NCI-H1048 (cell line): ENCODE data around the gene MRRF.

ENCODE experiments used
- DNase-seq: peaks from one replicate; lab custom pipeline; 2025; lab: John Stamatoyannopoulos, UW

The MRRF gene, protein sequence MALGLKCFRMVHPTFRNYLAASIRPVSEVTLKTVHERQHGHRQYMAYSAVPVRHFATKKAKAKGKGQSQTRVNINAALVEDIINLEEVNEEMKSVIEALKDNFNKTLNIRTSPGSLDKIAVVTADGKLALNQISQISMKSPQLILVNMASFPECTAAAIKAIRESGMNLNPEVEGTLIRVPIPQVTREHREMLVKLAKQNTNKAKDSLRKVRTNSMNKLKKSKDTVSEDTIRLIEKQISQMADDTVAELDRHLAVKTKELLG

DNA sequence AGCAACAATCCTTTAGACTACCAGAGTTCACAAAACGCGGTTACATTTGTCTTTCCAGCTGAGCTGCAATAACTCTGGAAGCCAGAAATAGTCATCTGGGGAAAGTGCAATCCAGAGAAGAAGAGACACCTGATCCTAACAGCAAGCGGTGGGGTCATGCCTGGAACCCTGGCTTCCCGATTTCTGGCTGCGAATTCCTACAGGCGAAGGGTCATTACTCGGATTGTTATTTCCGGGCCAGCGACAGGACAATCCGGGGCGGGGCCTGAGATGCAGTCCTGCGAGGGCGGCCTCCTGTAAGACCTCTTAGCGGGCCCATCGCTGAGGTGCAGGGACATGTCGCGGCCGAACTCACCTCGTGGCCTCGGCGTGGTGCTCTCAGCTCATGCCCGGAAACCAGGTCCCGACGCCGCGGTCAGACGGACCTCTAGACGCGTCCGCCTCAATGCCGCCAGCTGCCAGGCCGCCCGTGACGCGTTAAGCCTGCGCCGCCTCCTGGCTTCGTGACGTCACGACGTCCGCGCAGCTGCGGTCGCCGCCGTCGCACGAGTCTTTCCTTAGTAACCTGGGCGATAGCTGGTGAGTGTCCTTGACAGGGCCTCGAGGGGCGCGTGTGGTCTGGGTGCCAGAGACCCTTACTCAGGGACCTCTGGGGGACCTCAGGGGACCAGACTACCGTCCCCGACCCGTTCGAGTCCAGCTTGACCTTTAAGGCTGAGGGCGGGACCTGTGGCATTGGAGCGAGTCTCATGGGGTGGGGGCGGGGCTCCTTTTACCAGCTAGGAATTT is at the start of gene MRRF, which contains the start of gene RBM18:
TSS of gene MRRF (plus strand) at position 523 of the 789 bp plus-strand sequence. CDS start 6,010 bp downstream, outside the sequence.
TSS of gene RBM18 (minus strand) at position 481 of the 789 bp plus-strand sequence. CDS start 3,348 bp downstream, outside the sequence.
- peak; percentile 48 for DNase-seq

DNA sequence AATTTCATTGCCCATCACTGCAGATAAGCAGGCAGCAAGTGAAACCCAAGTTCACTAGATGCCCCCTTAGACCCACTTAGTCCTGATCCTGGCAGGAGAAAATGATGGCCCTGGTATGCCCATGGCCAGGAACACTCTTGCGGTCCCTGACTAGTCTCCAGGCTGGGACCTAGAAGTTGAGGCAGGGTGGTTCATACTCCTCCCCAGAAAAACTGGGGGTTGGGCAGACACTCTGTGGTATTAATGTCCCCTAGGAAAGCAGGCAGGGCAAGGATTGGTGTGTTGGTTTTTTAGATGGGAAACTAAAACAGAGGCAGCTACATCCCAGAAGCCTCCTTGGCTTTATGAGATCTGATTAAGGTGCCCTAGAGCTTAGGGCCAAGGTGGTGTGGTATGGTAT is 49.0 kb upstream of the MRRF start:
- no peak for DNase-seq

DNA sequence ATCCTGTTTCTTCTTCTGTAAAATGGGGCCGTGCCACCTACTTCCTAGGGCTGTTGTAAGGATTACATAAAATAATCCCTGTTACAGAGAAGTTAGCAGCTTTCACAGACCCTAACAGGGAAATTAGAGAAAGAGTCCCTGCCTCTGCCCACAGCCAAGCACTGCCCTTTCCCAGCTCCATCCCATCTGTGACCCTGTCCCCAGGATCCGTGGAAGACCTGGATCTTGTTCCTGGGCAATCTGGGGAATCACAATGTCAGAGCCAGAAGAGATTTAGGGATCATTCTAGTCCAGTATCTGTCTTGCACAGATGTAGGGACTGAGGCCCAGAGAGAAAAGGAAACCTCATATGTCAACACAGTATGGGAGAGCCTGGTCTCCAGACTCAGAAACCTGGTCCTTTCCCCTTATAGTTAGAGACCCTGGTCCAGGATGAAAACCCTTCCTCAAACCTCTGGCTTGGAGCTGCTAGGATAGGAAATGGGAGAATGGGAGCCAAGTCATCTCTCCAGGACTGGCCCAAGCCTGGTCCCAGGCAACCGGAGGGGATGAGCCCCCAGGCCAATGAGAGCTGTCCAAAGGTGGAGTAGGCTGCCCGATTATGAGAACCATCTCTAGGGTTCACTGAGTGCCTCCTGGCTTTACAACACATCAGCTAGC is 48.4 kb upstream of the MRRF start:
- no peak for DNase-seq

DNA sequence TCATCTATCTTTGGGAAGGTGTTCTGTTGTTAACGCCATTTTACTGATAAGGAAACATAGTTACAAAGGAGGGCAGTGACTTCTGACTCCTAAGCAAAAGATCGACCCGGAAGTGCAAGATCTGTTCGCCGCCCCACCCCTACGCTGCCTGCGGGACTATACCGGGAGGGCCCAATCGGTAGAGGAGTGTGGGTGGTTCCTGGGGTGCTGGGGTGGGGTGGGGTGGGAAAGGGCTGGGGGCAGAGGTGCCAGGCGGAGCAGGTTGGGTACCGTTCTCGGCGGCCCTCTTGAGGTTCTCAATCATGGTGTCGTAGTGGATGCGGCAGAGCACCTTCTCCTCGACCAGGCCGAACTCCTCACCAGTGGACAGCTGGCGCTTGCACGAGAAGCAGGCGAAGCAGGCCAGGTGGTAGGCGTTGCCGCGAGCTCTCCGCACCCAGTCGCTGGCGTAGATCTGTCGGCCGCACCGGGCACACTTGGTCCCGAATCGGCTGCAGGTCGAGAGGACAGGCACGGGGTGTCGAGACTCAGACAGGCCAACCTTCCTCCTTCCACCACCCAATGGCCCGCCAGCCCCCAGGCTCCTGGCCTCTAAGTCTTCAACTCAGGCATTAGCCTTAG is 47.8 kb upstream of the MRRF start:
- no peak for DNase-seq

DNA sequence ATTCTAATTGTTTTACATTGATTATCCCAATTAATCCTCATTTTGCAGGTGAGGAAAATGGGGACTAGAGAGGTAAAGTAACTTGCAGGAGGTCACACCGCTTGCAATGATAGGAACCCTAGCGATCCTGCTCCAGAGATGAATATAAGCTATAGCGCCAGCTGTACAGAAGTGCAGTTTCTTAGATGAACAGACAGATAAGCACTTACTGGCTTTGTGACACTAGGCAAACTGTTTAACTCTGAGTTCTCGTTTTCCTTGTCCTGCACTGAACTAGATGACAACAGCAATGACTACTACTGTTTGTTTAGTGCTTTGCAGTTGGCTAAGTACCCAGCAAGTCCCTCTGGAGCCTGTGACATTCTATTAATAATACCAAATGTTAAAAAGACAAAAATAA is 47.0 kb upstream of the MRRF start:
- DNase-seq: no peak

DNA sequence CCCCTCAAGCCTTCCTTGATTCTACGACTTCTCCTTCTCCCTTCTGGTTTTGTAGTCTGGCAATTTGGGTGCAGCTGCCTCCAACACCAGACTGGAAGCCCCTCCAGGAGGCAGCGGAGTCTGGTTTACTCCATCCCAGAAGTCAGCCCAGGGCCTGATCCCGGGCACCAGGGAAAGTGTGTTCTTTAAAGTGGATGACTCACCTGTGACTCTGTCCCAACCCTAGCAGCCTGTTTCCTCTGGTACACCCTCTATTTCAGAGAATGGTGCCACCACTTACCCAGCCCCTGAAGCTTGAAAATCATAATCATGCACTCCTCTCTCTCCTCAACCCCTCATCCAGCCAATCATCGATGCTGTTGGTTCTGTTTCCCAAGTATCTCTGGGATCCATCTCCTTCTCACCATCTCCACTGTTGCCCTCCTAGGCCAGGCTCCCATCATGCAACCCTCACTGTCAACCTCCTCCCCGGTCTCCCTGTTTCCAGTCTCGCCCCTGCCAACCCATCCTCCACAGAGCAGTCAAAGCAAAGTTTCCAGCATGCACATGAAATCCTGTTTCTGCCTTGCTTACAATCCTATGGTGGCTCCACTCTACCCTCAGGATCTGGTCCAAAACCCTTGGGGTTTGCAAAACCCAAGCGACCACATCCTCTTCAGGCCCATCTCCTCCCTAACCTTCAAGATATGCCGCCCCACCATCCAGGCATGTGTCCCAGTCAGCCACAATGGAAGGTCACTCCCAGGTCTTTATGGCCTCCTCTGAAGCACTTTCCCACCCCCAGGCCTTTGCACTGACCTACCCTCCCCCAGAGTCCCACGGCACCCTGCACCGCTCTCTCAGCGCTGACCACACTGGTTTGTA is 46.4 kb upstream of the MRRF start:
- no peak for DNase-seq

DNA sequence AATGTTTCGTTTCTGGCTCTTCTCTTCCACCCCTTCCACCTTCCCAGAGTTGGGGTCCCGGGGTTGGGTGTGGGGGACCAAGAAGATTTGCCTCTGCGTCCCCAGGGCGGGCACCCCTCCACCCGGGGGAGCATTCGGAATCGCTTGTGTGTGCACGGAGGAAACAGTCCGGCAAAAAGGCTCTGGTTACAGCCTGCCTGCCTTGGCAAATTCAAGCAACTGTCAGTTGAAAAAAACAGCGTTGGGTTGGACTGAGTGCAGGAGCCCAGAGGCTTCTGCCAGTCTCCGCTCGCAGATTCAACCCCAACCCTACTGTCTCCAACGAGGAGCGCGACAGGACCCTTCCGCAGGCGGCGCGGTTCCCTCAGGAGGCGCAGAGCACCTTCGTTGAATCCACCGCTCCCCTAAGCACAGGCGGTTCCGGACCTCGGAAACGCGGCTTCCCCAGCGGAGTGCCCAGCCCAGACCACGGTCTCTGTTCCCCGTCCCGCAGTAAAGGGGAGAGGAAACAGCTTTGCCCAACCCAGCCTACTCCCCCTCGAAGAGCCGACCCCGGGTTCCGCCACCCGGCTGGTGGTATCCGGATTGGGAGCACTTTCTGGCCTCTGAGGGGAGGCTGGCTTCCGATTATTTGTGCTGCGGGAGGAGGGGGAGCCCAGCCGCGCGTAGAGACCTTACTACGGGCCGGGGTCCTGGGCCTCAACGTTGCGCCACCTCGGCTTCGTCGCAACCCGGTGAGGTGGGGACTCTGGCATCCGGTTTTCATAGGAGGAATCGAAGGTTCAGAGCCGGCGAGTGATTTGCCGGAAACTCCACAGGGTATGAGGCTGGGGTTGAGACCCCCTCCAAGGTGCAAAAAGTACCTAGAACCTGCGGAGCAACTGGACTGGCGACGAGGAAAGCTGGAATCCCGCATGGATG is 45.5 kb upstream of the MRRF start:
- DNase-seq: no peak

DNA sequence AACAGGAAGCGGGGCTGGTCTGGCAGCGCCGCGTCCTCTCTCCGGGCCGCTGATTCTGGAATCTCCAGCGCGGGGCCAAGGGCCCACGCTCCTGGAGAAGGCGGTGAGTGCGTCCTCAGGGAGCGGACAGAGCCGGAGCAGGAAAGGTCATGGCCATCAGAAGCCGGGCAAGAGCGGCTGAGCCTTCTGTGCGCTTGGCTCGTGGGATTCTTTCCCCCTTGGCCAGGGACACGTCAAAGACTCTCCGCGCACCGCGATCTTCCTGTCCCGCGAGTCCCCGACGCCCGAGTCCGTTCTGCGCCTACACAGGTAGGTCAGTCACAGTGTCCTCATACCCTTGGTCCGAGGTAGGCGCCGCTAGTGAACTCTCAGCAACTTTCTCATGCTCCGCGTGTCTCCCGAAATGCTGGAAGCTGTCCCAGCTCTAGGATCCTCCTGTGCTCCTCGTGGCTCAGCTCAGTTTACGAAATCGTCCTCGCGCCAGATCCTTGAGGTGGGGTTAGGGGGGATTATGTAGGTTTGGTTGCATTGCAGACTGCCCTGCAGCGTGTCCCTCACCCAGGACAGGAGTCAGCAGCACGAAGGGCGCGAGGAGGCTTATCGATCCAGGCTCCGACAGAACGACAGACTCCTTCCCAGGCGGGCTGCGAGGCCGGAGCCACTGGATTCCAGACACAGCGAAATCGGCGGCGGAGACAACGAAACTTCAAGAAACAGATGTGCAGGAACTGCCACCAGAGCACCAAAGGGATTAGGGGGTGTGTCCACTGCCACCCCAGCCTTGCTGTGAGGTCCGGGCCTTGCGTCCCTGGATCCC is 44.6 kb upstream of the MRRF start:
- DNase-seq: no peak

DNA sequence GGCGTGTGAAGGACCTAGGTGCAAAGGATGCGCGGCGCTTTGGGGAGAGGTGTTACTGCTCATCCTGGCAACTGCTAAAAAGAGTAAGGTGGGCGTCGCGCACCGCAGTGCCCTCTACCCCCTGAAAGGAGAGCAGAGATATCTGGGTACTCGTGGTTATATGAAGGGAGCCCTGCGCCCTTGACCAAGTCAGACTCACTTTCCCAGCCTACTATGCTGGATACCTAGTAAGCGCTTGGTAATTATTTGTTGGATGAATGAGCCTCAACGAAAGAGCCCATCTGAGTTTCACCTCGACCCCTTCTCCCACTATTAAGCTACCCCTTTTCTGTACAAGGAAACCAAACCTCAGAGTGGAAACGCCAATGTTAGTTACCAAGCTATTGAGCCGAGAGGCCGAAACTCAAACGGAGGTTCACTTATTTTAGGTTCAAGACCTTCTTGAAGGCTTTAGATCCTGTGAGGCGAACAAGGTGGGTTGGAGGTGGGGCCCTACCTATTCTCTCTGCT is 44.0 kb upstream of the MRRF start:
- DNase-seq: no peak

DNA sequence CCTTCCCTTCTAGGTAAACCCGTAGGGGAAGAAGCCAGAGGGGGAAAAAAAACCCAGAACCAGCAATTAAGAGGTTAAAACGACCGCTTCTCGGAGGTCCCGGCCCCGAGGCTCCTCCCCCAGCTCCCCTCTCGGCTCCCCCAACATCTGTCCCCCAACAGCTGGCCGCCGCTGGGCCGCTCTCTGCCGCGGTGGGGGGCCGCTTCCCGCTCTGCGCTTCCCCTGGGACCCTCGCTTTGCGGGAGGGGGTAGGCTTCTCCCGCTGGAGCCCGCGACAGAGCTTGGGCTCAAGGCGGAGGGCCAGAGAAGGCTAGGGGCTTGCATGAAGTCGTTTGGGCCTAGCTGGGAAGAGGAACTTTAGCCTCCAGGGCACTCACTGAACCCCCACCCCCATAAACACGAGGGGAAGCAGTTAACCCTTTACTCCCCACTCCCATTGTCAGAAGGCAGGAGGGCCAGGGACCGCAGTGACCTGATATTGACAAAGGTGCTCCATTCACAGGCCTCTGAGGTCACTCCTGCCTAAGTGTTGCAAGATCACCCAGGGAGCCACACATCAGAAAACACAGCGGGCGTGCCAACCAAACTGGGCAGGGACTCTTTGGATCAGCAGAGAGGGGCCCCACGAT is 43.4 kb upstream of the MRRF start:
- DNase-seq: no peak

DNA sequence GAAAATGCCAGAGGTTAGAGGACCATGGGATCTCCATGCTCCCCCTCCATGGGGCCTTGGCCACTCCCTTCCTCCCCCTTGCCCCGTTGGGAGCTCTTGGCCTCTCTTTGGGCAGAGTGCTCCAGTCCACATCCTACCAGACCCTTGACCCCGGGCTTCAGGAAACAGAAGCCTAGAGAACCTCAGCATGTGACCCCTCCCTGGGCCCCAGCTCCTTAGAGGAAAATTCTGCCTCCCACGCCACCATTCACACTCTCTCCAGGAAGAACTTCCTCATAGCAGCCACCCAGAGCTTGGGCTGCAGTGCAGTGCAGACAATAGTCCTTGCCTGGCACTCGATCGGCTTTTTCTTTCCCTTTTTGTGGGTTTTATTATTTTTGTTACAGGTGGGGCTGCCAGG is 41.9 kb upstream of the MRRF start:
- DNase-seq: no peak

DNA sequence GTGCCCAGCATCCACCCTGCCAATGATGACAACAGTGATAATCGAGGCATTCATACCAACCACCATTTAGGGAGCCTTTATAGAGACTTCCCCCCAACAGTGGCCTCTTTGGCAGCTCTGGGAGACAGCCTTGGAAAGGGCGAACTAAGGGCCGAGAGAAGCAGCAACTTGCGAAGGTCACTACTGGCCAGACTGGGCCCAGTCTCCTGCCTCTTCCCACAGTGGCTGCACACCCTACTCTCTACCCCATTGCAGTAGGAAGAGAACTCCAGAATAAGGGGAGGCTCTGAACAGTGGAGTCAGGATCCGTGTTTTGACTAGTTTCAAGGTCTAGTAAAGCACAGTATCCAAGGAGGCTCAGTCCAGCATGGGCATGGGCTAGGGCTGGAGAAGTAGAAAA is 41.2 kb upstream of the MRRF start:
- no peak for DNase-seq

DNA sequence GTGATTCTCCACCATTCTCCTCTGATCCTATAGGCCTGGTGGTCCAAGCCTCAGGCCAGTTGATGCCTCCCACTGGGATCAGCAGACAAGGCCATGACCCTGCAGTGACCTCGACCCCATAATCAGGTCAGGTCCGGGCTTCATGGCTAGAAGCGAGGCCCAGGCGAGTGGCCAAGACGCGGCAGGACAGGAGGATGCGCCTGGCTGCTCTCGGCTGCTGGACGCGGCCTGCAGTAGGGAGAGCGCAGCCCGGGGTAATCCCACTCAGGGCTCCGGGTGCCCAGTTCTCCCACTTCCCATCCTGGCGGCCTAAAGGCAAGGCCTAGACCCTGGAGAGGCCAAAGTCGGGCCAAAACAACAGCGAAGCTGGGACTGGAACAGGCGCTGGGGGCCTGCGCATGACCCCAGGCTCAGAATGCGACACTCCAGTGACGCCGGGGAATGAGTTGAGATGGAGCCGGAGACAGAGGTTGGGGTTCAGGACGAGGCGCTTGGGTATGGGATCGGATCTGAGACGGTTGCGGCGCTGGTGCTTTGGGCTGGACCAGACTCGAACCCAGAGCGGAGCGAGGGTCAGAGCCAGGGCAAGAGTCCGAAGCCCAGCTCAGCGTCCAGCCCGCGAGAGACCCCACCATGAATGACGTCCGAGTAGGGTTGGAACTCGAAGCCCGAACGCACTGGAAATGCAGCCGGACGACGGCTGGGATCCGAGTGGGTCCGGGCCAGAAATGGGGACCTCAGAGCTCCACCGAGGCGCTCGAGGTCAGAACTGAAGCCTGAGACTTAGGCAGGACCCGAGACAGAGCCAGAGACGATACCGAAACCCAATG is 39.2 kb upstream of the MRRF start:
- DNase-seq: no peak

DNA sequence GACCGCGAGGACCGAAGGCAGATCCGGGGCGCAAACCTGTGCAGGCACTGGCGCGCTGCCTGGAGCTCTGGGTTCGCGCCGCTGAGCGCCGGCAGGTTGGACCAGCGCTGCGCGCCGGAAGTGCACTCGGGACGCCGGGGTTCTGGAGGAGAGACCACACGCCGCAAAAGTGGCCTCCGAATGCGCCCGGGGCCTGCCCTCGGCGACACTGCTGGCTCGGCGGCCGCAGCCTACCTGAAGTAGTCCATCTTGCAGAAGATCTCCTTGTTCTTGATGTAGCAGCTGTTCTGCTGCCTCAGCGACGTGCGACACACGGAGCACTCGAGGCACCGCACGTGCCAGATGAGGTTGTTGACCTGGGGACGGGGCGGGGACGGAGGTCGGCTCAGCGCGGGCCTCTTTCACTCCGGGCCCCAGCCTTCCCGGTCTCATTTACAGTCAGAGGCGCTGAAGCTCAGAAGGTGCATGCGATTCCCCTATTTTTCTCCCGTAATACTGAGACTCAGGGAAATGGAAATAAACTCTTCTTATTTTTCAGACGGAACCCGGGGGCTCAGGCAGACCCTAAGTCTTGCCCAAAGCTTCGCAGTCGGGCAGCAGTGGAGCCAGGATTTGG is 38.4 kb upstream of the MRRF start:
- DNase-seq: no peak

DNA sequence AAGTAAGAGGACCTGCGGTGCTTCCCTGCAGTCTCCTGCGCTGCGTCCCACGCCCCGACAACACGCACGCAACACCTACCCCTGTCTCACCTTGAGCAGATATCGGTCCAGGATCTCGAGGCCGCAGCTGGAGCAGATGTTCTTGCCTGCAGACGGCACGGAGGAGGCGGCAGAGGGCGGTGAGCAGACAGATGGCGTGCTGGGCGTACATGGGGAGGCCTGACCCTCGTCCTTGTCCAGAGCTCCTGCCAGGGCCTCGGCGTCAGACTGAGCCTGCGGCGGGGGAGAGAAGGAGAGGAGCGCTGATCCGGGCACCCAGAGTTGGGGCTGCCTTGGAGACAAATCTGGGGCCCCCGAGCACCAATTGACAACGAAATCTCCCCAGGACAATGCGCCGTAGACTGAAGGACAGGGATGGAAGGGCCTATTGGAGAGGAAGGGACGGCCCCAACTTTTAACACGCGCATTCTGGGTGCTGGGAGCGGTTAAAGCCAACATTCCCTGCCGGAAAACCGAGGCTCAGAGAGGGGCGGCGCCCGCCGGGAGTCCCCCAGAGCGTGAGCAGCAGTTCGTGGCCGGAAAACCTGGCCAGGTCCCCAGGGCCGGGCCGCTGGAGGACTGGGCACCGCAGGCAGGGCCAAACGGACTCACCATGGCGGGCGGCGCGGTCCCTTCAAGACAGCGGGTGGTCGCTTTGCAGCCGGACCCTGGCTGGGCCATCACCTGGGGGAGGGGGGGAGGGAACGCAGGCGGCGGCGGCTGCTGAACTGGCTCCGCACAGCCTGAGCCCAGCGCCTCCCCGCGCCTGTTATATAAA is 37.7 kb upstream of the MRRF start:
- no peak for DNase-seq

DNA sequence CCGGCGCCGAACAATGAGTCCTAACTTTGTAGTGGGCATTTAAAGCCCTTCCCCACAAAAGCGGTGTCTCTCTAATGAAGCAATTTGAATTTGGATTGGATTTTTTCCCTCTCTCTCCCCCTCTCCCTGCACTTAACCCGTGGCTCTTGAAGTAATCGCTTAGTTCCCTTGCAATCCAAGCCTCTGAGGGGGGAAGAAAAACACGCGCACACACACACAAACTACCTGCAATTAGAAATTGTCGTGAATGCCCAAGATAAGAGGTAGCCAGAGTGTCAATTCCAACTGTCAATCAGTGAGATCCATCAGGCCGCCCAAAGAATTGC is 37.1 kb upstream of the MRRF start:
- DNase-seq: no peak

DNA sequence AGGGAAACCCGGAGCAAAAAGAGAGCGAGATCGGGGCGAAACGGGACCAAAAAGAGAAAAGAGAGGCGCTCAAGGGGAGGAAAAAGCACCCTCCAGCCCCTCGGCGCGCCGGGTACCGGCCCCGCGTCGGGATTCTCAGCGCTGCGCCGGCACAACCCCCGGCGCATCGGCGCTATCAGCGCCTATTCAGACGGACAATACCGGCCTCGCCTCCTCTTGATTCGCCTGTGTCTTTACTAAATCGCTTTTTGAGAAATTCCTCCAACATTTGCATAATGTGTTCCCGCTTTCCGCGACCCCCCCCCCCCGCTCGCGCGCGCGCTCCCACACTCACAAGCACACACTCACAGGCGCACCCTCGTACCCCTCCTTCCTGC is 36.5 kb upstream of the MRRF start:
- no peak for DNase-seq
